HL-60/S4 treated with retinoic acid at 250 ng/mL for 4 days and 3 days (cell line): ENCODE results near the gene UBR4.

Experiments used
- in situ Hi-C: fragments of 300-500 bp; cut with MboI; formaldehyde crosslinking; loops from 2 replicates; pipeline ENCODE4 v1.7.0; 2022; ENCODE audit warnings: low sequenced_read_pairs

The UBR4 gene

DNA sequence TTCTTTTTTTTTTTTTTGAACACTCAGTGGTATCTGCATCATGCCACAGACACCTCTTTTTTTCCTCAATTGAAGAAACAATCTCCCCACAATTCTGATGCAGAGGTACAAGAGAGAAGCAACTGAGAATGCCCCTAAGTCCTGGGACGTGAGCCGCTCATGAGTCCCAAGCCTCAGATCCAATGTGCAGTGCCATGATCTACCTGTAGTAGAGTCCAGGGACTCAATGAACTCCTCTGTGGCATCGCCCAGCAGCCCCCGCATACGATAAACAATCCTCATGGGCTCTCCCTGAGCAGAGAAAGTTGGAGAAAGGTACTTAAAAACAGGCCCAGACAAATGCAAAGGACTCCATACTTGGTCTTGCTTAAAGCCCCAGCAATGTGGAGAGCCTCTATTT, 113.1 kb downstream of the UBR4 start:
- in situ Hi-C loops = loop anchor here (10.0 kb wide), 1 partner anchor 192 kb away; the partner anchor contains the start of gene ALDH4A1

DNA sequence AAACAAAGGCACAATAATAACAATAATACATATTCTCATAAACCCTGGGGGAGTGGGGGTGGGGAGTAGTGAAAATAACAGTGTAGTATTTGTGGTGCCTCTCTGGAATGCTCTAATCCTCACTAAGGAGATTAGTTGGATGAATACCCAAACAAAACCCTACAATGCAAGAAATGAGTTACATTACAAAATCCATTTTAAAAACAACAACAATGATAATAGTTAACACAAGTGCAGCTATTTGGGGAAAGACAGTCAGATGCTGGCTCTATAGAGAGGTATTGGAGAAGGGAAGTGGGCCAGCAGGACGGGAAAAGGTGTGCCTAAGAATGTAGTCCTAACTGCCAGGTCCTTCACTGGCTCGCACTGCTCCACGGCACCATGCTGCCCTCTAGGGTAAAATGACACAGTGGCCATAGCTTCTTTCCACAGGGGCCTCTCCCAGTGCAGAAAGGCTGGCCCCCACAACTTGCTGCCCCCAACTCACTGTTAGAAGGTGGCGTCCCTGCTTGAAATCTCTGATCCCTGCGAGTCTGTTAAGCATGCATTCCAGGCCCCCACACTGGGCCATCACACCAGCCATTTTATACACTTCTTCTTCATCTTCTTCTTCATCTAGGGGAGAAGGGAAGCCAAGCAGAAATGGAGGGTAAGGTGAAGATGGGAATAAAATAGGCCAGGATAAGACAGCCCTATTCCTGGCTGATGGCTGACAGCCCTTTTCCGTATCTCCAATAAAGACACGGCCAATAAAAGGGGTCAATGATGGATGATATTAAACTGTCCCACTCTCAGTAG, 113.8 kb downstream of the UBR4 start:
- in situ Hi-C loops = loop anchor here (10.0 kb wide), 1 partner anchor 191 kb away; the partner anchor contains the start of gene ALDH4A1

DNA sequence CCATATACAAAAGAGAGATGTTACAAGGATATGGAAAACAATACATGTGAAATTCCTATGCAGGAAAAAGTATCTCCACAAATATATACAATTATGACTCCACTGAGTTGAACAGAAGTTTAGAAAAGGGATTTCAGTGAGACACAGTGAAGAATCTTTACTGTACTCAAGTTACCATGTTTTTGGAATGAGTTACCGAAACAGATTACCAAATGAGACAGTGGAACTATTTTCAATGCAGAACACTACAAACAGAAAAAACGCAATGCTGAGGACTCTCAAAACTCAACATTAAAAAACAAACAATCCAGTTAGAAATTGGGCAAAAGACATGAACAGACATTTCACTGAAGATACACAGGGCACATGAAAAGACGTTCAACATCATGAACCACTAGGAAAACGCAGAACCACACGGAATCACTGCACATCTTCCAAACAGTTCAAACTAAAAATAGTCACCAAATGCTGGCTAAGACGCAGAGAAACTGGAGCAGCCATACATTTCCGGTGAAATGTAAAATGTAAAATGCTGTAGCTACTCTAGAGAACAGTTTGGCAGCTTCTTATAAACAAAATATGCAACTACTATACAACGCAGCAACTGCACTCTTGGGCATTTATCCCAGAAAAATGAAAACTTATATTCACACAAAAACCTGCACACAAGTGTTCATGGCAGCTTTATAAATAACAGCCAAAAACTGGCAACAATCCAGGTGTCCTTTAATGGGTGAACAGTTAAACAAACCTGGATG, 118.7 kb downstream of the UBR4 start:
- in situ Hi-C loops = loop anchor here (10.0 kb wide), 1 partner anchor 187 kb away; the partner anchor contains the start of gene ALDH4A1

DNA sequence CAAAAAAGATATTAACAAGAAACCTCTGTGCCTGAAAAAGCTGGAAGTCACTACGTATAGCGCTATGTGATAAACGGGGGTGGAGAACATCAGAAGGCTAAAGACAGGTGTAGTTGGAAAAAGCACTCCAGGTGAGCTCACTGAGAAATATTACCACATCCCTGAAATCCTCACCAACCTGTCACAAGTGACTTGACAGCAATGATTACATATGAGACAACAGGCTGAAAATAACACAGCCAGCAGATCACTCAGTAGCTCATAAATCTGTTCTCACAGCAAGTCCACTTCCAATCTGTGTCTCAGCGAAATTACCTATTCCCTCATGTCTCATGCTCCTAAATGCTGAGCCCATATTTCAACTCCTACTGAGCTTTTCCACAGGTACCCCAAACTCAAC, 120.5 kb downstream of the UBR4 start:
- in situ Hi-C loops = no loop called here

DNA sequence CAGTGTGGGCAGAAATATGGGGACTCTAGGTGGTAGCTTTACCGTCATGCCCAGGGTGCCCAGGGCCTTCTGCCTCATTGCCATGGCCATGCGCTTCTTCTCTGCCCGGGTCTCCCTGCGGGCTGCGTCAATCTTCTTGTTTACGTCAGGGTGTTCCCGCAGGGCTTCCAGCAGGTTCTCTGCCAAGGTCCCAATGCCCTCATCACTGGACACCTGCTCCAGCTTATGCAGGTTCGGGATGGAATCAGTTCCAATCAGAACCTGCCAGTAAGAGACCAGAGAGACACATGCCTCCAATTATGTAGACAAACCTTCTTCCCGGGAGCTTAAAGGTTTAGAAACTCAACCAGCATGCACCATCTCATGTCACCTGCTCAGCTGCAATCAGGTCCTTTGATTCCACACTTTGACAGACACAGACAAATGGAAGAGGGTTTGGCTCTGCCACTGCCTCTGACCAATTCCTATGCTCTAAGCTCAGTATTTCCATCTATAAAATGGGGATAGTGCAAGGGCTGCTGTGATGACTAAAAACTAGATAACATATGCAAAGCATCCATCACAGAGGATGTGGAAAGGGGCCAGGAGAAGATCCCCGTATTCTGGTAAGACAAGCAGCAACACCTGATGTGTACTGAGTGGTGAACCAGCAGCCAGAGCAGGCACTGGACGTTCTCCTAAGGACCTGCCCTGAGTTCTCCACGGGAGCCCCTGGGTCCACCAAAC, 121.2 kb downstream of the UBR4 start:
- in situ Hi-C loops = no loop called here

DNA sequence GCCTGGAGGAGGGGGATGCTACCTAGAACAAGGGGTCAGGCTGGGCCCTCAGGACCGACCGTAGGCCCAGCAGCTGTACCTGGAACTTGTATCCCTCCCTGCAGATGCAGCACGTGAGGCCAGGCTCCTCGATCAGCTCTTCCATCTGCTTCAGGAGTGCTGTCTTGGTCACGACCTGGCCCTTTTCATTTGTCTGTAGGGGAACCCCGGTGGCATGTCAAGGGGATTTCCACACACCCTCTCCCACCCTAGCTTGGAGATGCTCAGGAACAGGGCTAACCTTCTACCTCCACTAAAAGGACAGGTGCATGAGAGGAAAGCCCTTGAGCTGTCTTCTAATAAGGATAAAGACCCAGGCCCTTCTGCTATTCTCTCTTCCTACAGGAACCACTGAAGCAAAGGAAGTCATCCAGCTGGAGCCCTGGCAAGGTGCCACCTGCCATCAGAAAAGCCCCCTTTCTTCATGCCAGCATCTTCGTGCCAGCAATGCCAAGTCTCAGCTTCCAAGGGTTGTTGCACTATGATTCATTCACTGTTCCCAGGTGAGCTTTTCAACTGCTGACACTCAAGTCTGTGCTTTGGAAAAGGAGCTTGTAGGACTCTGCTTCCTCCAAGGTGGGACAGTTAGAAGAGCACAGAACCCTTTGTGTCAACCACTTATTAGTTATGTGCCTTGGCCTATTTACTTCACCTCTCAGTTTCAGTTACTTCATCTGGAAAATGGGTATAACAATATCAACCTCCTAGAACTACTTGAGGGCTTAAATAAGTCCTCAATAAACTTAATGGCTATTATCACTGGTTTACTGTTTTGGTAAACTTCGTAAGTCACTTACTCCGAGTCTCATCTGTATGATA, 122.1 kb downstream of the UBR4 start:
- in situ Hi-C loops = no loop called here

DNA sequence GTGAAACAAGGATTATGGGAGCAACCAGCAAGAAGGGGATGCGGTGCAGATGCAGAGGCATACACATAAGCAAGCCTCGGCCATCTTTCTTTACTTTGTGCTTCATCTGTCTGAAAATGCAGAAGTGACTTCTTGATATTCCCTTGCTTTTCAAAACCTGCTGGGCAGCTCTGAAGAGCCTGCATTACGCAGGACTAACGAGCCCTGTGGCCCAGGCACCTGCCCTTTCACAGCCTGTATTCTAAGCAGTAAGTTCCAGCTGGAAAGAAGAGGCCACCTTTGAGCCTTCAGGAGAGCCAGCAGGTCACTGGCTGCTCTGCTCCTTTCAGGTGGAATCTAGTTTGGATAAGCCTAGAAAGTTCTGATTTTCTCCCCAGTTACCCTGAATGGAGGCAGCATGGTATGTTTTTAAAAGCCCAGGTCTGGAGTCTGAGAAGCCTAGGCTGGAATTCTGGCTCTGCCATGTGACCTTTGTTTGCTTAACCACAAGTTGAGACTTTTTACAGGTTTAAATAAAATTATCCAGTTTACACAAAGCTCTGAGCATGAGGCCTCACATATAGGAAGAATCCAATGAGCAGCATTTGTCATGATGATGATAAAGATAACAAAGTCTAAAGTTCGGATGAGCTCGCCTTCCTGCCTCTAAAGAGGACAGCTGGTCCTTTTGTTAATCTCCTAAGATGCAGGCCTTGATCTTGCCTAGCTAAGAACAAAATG, 122.9 kb downstream of the UBR4 start:
- in situ Hi-C loops = no loop called here

DNA sequence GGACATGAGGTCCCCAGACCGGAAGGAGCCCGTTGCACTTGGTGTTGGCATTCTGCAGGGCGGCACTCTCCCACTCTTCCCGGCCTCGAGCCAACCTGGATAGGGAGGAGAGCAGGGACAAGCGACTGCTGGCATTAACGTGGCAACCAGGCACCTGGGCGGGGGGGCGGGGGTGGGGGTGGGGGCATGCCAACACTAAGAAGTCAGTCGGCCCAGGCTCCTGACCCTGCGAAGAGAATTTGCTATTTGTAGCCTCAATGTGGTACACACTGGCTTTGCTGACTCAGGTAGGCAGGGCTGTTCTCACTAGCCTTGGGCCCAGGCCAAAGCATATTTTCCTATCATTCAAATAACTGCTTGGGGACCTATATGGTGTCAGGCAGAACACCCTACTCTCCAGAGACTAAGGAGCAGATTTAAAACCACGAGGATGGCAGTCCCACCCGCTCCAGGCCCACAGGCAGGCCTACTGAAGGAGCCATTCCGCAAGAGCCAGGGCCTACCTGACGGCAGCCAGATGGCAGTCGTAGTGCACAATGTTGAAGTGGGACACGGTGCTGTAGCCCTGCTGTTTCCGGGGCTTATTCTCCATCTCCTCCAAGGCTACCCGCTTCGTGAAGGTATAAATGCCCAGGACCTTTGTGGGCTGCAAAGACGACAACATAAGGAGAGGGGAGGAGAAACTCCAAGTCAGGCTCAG, 123.7 kb downstream of the UBR4 start:
- in situ Hi-C loops = no loop called here

DNA sequence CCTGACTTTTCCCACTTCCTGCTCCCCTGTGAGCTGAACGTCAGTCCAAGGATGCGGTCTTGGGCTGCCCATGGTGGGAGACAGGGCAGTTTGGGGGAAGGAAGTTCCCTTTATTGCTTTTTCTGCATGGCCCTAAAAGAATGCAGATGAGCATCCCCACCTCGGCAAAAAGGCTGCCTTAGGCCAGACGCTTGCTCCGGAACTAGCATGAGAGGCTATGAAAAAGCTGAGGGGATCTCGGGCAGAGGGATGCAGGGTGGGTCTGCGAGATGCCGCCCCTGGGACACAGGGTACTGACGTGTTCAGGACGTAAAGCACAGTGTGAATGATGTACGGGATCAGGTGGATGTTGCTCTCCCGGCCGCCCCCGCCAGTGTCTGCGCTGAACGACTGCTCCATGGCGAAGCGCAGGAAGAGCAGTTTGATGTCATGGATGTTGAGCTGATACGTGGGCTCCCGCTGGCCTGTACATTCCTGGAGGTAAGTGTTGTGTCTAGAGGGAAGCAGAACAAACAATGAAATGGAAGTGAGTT, 125.8 kb downstream of the UBR4 start:
- in situ Hi-C loops = no loop called here

DNA sequence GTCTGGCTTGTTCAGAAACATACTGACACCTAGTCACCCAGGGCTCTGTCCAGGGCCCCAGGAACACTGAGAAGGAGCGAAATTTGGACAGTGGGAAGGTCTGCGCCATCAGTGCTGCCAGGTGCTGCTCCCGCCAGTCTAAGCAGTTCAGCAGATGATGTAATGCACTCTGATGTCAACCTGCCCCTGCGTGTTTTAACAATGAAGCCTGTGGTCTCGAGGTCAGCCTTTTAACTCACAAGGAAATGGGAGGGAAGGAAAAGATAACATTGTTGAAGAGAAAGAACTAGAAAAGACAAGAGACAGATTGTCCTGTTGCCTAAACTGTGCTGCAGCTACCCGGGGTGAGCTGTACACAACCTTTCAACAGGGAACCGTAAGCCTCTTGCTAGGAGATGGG, 127.0 kb downstream of the UBR4 start:
- in situ Hi-C loops = no loop called here

DNA sequence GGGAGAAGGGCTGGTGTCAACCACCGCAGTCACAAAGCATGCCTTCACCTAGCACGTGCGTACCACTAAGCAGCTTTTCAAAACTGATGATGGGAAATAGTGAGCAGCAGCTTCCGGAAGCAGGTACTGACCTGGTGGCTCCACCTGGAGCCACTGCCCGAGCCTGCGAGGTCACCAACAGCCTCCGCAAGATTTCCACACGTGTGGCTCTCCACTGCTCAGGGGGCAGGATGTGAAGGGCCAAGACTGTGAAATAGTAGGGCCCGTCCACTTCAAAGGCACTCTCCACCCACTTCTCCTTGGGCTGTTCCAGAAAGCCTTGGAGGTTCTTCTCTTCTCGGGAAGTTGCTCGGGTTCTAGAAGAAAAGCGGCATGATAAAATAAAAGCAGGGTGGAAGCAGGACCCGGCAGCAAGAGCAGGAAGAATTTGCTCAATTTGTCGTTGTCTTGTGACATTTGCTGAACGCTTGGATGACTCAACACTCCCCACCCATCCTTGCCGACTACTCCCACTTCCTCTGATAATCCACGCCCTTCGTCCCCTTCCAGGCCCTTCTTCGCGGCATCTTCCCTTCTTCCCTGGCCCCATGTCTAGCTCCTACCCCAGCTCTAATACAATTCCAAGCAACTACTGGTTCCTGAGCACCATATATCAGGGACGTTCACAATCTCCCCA, 128.7 kb downstream of the UBR4 start:
- in situ Hi-C loops = no loop called here

DNA sequence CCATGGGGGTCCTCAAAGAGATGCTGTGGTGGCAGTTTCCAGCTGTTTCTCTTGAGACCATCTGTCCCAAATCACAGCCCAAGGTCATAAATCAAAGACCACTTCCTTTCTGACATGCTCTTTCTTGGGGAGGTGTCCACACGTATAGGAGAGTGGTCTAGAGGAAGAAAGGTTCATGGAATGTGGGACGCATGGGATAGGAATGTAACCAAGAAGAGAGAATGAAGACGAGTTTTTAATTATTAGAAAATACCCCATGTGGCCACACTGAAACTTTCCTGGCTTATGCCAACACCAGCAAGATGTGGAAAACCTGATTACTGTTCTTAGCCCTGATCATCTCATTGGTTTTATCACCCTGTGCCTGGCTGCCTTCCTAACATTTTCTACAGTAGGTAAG, 129.3 kb downstream of the UBR4 start:
- in situ Hi-C loops = no loop called here

DNA sequence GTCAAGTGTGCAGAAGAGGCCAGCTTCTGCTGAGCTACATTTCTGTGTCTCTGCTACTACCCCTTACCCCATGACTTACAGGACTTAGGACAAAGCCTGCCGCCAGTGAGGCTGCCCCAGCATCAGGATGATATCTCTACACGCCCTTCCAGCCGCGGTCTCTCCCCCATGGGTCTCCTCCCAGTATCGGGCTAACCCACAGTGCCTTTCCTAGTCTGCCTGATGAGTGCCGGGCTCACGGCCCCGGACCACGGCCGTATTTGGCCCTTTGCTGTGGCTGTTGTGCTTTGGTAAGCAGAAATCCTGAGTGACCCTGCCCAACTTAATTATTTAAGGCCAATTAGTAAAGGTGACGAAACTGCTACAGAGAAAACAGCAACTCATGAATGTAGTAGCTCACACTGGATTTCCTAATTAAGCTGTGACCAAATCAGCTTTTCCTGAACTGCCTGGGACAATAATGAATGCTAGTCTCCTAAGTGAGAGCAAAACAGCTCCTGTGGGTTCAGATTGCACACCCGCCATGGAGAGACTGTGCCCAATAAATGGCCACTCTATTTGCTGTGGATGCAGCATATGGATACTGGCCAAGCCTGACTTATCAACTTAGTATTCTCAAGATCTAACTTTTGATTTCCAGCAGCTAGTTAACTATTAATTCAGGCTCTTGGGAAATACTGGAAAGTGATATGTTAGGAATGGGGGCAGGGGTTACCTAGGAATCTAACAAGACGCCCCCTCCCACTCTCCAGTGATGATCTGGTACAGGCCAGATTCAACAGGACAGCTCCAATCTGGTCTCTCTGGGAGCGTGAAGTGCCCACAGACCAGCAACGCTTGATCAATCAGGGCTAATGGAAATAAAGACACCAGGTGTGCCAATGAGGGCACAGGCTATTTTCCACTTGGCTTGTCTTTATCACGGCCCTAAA, 130.3 kb downstream of the UBR4 start:
- in situ Hi-C loops = no loop called here

DNA sequence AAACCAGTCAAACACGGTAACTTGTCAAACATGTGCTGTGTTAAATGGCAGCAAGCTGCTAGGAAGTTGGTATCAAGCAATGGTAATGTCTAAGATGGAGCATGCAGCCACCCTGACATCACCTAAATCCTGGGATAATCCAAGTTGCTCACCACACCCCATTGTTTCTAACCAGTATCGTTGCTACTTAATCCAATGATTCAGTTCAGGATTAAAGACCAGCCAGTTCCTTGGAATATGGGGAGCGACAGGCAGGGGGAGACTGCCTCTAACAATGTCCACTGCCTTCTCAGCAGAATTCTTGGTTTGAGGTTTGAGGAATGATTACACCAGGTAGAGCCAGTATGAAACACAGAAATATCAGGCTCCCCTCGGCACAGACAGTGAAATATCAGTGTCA, 131.5 kb downstream of the UBR4 start:
- in situ Hi-C loops = no loop called here

DNA sequence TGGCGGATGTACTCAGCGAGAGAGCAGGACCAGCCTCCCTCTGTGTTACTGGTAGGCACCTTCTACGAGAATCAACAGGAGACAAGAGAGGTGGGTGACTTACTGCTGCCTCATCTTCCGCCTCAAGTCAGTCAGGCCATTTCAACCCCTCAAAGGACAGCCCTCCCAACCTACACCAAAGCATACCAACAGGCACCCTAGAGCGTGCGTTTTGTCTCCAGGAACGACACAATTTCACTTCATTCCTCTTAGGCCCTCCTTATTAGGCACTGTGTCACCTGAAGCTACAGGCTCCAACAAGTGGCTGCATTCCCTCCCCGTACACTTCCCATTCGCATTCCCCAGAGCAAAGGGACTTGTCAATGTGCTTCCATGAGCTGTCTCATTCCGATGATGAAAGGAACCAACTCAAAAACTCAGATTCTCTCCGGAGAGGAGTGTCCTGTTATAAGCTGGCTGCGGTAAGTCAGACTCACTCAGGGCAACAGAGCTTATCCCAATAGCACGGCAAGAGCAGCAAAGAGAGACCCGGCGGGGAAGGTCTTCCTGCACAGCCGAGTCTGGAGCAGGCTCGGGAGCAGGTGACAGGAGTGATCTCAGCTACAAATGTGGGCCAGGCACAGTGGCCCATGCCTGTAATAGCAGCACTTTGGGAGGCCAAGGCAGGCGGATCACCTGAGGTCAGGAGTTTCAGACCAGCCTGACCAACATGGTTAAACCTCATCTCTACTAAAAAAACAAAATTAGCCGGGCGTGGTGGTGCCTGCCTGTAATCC, 133.0 kb downstream of the UBR4 start:
- in situ Hi-C loops = no loop called here

DNA sequence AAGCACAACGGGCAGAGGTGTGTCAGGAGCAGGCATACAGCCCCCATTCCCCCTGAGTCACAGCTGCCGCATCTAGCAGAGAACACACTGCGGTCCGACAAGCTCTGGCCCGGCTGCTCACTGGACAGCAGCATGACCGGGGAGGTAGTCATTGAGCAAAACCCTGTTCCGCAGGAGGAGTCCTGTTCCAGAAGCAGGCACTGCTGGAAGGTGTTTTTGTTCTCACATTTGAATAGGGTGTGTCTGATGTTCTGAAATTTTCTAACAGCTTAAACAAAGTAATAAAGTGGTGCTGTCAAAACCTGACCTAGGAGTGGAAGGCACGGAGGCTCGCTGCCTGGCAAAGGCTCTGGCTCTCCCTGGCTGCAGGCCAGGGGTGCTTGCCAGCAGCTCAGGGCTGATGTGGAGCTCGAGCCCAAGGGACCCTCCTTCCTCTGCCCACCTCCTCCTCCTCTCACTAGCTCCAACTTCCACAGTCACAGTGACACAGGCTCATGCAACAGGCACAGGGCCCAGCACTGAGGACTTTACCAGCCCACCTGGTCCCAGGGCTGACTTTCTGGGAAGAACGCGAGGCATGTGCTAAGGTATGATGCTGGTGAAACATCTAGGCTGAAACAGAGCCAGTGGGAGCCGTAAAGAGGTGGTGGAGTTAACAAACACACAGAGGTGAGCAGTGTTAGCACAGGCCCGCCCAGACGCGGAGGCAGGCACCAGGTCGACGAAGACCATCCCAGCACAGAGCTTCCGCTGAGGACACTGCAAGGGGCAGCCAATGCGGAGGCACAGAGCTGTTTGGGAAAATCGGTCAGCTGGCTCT, 135.0 kb downstream of the UBR4 start:
- in situ Hi-C loops = no loop called here
